ENCODE data around the gene TLCD1.

DNA sequence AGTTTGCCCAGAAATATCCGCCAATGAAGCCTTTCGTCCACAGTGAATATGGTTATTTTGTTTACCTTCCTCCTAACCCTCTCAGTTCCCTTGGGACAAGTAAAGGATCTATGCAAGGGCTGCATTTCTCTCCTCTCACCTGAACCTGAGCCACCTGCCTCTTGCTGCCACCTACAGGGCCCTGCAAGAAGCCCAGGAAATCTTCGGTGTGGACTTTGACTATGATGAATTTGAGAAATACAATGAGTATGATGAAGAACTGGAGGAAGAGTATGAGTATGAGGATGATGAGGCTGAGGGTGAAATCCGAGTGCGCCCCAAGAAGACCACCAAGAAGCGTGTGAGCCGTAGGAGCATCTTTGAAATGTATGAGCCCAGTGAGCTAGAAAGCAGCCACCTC lies 50.1 kb downstream of the TLCD1 start:
- no peak for TF ChIP-seq EZH2 (IDR thresholded peaks at IDR 0.05; ENCODE audit: low read depth)
- TF ChIP-seq, protein P1, sequence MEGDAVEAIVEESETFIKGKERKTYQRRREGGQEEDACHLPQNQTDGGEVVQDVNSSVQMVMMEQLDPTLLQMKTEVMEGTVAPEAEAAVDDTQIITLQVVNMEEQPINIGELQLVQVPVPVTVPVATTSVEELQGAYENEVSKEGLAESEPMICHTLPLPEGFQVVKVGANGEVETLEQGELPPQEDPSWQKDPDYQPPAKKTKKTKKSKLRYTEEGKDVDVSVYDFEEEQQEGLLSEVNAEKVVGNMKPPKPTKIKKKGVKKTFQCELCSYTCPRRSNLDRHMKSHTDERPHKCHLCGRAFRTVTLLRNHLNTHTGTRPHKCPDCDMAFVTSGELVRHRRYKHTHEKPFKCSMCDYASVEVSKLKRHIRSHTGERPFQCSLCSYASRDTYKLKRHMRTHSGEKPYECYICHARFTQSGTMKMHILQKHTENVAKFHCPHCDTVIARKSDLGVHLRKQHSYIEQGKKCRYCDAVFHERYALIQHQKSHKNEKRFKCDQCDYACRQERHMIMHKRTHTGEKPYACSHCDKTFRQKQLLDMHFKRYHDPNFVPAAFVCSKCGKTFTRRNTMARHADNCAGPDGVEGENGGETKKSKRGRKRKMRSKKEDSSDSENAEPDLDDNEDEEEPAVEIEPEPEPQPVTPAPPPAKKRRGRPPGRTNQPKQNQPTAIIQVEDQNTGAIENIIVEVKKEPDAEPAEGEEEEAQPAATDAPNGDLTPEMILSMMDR (conservative IDR thresholded peaks at IDR 0.05): peak; percentile 72

All from PC-9 (cell line).